GM12878 (cell line): ENCODE measurements around the gene GPAT3. TPM values are rescaled to one million over a fixed set of nuclear protein-coding genes. Genes with fewer than 3 reads are reported as not detected.

Experiments used
- ATAC-seq: fragments of 200-7000 bp; cut with Tn5 transposase; 3 replicates; pipeline ENCODE4 v1.9.1; 2020; ENCODE audit warnings: mild to moderate bottlenecking, moderate library complexity
- BruUV-seq: library from RNA; stranded (reverse); fragments of 400-500 nt; replicated peaks from 2 replicates; lab custom pipeline; 2021; lab: Mats Ljungman, UMichigan
- CTCF ChIA-PET: fragments of 300-600 bp; sonication (Branson Sonifier 250); formaldehyde crosslinking; extraction: SDS; loops from one replicate; lab custom pipeline; 2021; ENCODE audit warnings: inconsistent platforms; lab: Yijun Ruan, JAX
- POLR2A ChIA-PET: fragments of 350-600 bp; formaldehyde crosslinking; extraction: SDS; loops from one replicate; lab custom pipeline; 2021; ENCODE audit warnings: inconsistent platforms; lab: Charles Lee
- RAD21 ChIA-PET: fragments of 300-600 bp; sonication (Branson Sonifier 250); formaldehyde crosslinking; loops from one replicate; lab custom pipeline; 2023; ENCODE audit warnings: antibody characterized with exemption; ENCODE audit not compliant: unreplicated experiment; lab: Charles Lee
- SMC1A ChIA-PET: fragments of 300-600 bp; sonication (Branson Sonifier 250); formaldehyde crosslinking; loops from one replicate; lab custom pipeline; 2023; ENCODE audit not compliant: unreplicated experiment, uncharacterized antibody; lab: Charles Lee
- DNase-seq: peaks from one replicate; pipeline ENCODE4 v3.0.0-alpha.2; 2011; ENCODE audit warnings: low read depth, low spot score
- FAIRE-seq: peaks from 3 replicates; lab custom pipeline; 2011; peaks lifted over from hg19 to GRCh38; lab: Jason Lieb, UNC
- H2AFZ ChIP-seq: 2 replicates; pipeline ENCODE4 v1.6.0; 2011; ENCODE audit warnings: low read depth, low read length, control low read depth; ENCODE audit not compliant: control insufficient read depth
- H3K27ac ChIP-seq: 2 replicates; pipeline ENCODE4 v1.5.1; 2011; ENCODE audit warnings: control low read depth; ENCODE audit not compliant: control insufficient read depth, insufficient read depth
- H3K27me3 ChIP-seq, 2 experiments: replicated peaks in 1 of 2; 2 replicates each; pipeline versions ENCODE4 v1.6.0 to v1.6.1; 2011; ENCODE audit warnings: low read length in 1 of 2; ENCODE audit not compliant: control insufficient read depth in 2 of 2, insufficient read depth in 2 of 2
- H3K36me3 ChIP-seq, 2 experiments: 2 replicates each; pipeline ENCODE4 v1.5.1; 2011; ENCODE audit warnings: low read length in 1 of 2; ENCODE audit not compliant: control insufficient read depth in 2 of 2, insufficient read depth in 2 of 2
- H3K4me1 ChIP-seq: 2 replicates; pipeline ENCODE4 v1.6.1; 2011; ENCODE audit warnings: mild to moderate bottlenecking, low read length, moderate library complexity, mixed read lengths; ENCODE audit not compliant: control insufficient read depth, insufficient read depth
- H3K4me2 ChIP-seq: 2 replicates; pipeline ENCODE4 v1.6.0; 2011; ENCODE audit warnings: control low read depth; ENCODE audit not compliant: control insufficient read depth, insufficient read depth
- H3K4me3 ChIP-seq: fragments of 200-600 bp; sonication (generic); 2 replicates; pipeline ENCODE4 v1.5.1; 2016
- H3K79me2 ChIP-seq: 2 replicates; pipeline ENCODE4 v1.6.0; 2011; ENCODE audit warnings: low read length; ENCODE audit not compliant: control insufficient read depth, insufficient read depth
- H3K9ac ChIP-seq: 2 replicates; pipeline ENCODE4 v1.8.0; 2011; ENCODE audit warnings: low read length, control low read depth, mixed read lengths; ENCODE audit not compliant: control insufficient read depth, insufficient read depth
- H3K9me3 ChIP-seq: replicated peaks from 3 replicates; pipeline ENCODE4 v1.5.1; 2011; ENCODE audit warnings: mild to moderate bottlenecking, low read length; ENCODE audit not compliant: control insufficient read depth, insufficient read depth
- H4K20me1 ChIP-seq: 2 replicates; pipeline ENCODE4 v1.6.0; 2011; ENCODE audit not compliant: control insufficient read depth, insufficient read depth
- ASH2L ChIP-seq: fragments of 300-600, 200-600 bp; sonication (generic); IDR thresholded peaks from 2 replicates; pipeline ENCODE4 v1.6.1; 2017; ENCODE audit warnings: low read depth, mild to moderate bottlenecking, borderline replicate concordance
- CEBPB ChIP-seq, 2 experiments: fragments of 150-350 bp in 1 of 2; IDR thresholded peaks; 2 replicates each; pipeline ENCODE4 v1.6.1; 2012 to 2014; ENCODE audit warnings: low read depth in 2 of 2, low read length in 2 of 2, borderline replicate concordance in 1 of 2, inconsistent platforms in 1 of 2
- GATAD2B ChIP-seq: fragments of 450-650 bp; conservative IDR thresholded peaks from 2 replicates; pipeline ENCODE4 v1.6.1; 2017; ENCODE audit warnings: low read depth, mild to moderate bottlenecking, moderate library complexity
- HCFC1 ChIP-seq: fragments of 150-350 bp; IDR thresholded peaks from 2 replicates; pipeline ENCODE4 v1.6.1; 2014; ENCODE audit warnings: low read length
- NFXL1 ChIP-seq: fragments of 450-650 bp; IDR thresholded peaks from 2 replicates; pipeline ENCODE4 v1.6.1; 2017; ENCODE audit warnings: antibody characterized with exemption, mild to moderate bottlenecking, borderline replicate concordance
- RBBP5 ChIP-seq: fragments of 200-600 bp; sonication (generic); conservative IDR thresholded peaks from 2 replicates; pipeline ENCODE4 v1.6.1; 2016
- REST ChIP-seq: IDR thresholded peaks from 2 replicates; pipeline ENCODE4 v1.6.1; 2012; ENCODE audit warnings: mild to moderate bottlenecking, low read depth, low read length
- WGBS: methylation state at CpG from one replicate; pipeline ENCODE4 v1.1.6; 2016; ENCODE audit warnings: low lambda C conversion rate; ENCODE audit not compliant: insufficient replicate concordance, insufficient coverage; ENCODE audit errors: missing lambda C conversion rate; 5-methylcytosine and 5-hydroxymethylcytosine counted together
- in situ Hi-C: fragments of 300-500 bp; cut with MboI; formaldehyde crosslinking; loops from 9 replicates; pipeline ENCODE4 v1.14.3; 2018; ENCODE audit warnings: mixed read lengths
- intact Hi-C: fragments of 100-400 bp; cut with micrococcal nuclease; formaldehyde crosslinking; loops from one replicate; pipeline ENCODE4 v1.14.2; 2022; ENCODE audit not compliant: unreplicated experiment
- polyA plus RNA-seq, 11 experiments: library from polyadenylated mRNA; depleted of rRNA in 4 of 11; unstranded in 6 of 11; stranded (reverse) in 5 of 11; fragments of >200 nt; fragmentation: Nextera tagmentation in 4 of 11; fragmentation: Illumina TruSeq in 1 of 11; extraction: Ambion mirVana in 4 of 11; extraction: Trizol in 1 of 11; gene quantifications; 1 replicate in 1 of 11; 2 replicates in 10 of 11; pipeline versions ENCODE4 v1.2.1 to v1.2.3, GENCODE V29; 2011 to 2016; ENCODE audit warnings: inconsistent platforms in 2 of 11, missing spikeins in 2 of 11, low read depth in 1 of 11
- small RNA-seq: library from RNA; depleted of rRNA; stranded (forward); fragments of <200 nt; gene quantifications from one replicate; pipeline ENCODE3, GENCODE V24; 2014
- total RNA-seq, 4 experiments: library from RNA; depleted of rRNA in 3 of 4; stranded (reverse); fragments of >200 nt in 3 of 4; fragmentation: Illumina TruSeq in 1 of 4; extraction: Trizol in 1 of 4; gene quantifications; 2 replicates each; pipeline versions ENCODE4 v1.2.1 to v1.2.3, GENCODE V29; 2013 to 2021

Gene GPAT3
- total and polyA plus RNA-seq, 10 of the 15 experiments (the other 5 are each of a cell fraction or from before 2014, with no cell fraction given), result 0.26 to 1.1 (median 0.52) TPM

GRCh38 chr4:83651846-83652245, 115.9 kb downstream of the GPAT3 start:
- intact Hi-C loops, result no loop called here
- no TSS peak for BruUV-seq
- 20% methylated on average over 4 of the region's 4 CpGs for WGBS
- ChIA-PET POLR2A (no interaction called here), SMC1A (interaction anchor here (1.1 kb wide), 1 partner anchor 12 kb away, joined by 3 read pairs; no protein-coding TSS in a partner anchor), RAD21 (no interaction called here), CTCF (interaction anchor here (1.7 to 2.1 kb wide), 2 partner anchors 12 to 143 kb away, joined by 6 to 7 read pairs; no protein-coding TSS in a partner anchor)
- H4K20me1 ChIP-seq, result no peaks in the 10 kb centered on the region
- no peak overlapping the region for H3K4me3 ChIP-seq
- H3K27me3 ChIP-seq, result no peaks in the 10 kb centered on the region
- H3K4me2 ChIP-seq, result no peak overlapping the region
- no peak for FAIRE-seq
- no peak overlapping the region for H2AFZ ChIP-seq
- DNase-seq, result no peak
- no peak for TF ChIP-seq NFXL1
- TF ChIP-seq REST, result no peak
- TF ChIP-seq RBBP5, result no peak
- TF ChIP-seq HCFC1, result no peak
- TF ChIP-seq CEBPB (IDR thresholded peaks at IDR 0.05; ENCODE audit: borderline replicate concordance in 1 of 2, low read depth in 2 of 2, low read length in 2 of 2), result no peak
- no peak for TF ChIP-seq GATAD2B
- no peak for TF ChIP-seq ASH2L
- H3K36me3 ChIP-seq, result no peaks in the 10 kb centered on the region
- in situ Hi-C loops, result no loop called here
- ATAC-seq, result no peak
- no peaks in the 10 kb centered on the region for H3K4me1 ChIP-seq
- H3K9me3 ChIP-seq, result no peaks in the 10 kb centered on the region
- no peak overlapping the region for H3K9ac ChIP-seq
- H3K27ac ChIP-seq, result no peak overlapping the region
- no peaks in the 10 kb centered on the region for H3K79me2 ChIP-seq

Small RNA genes lying within 50 kb of the gene (small RNA-seq; reads per million reads assigned to genes)
- not detected for gene RF00019

Other genes starting within 250 kb of the GPAT3 start
- gene HPSE, start 201.3 kb upstream of the GPAT3 start, total RNA-seq (2014; rRNA removed), result 0.44 and 0.51 TPM in 2 replicates
- 0.40 and 0.55 TPM in 2 replicates for gene HPSE, start 201.3 kb upstream of the GPAT3 start, total RNA-seq (2014; rRNA removed; fragmentation: Illumina TruSeq; extraction: Trizol)
- 0.67 and 0.85 TPM in 2 replicates for gene HPSE, start 201.3 kb upstream of the GPAT3 start, total RNA-seq (2021)
- 0.60 and 0.98 TPM in 2 replicates for gene HPSE, start 201.3 kb upstream of the GPAT3 start, polyA plus RNA-seq (2011; rRNA removed)
- 0.51 and 0.65 TPM in 2 replicates for gene HPSE, start 201.3 kb upstream of the GPAT3 start, polyA plus RNA-seq (2014; fragmentation: Illumina TruSeq; extraction: Trizol)
- under 1 TPM; 0.16 to 0.29 TPM for gene HPSE, start 201.3 kb upstream of the GPAT3 start, polyA plus RNA-seq (2014; fragmentation: Nextera tagmentation; extraction: Ambion mirVana)
- 0.47 and 0.56 TPM in 2 replicates for gene HPSE, start 201.3 kb upstream of the GPAT3 start, polyA plus RNA-seq (2014; rRNA removed)
- gene HPSE, start 201.3 kb upstream of the GPAT3 start, polyA plus RNA-seq (2016; fragmentation: Nextera tagmentation; extraction: Ambion mirVana), result under 1 TPM; 0.88 to 0.89 TPM
- 11.0 and 11.1 TPM in 2 replicates for gene HELQ, start 80.3 kb upstream of the GPAT3 start, total RNA-seq (2014; rRNA removed)
- 11.1 and 13.3 TPM in 2 replicates for gene HELQ, start 80.3 kb upstream of the GPAT3 start, total RNA-seq (2014; rRNA removed; fragmentation: Illumina TruSeq; extraction: Trizol)
- gene HELQ, start 80.3 kb upstream of the GPAT3 start, total RNA-seq (2021), result 12.1 and 13.5 TPM in 2 replicates
- gene HELQ, start 80.3 kb upstream of the GPAT3 start, polyA plus RNA-seq (2011; rRNA removed), result 13.3 and 15.0 TPM in 2 replicates
- gene HELQ, start 80.3 kb upstream of the GPAT3 start, polyA plus RNA-seq (2014; fragmentation: Illumina TruSeq; extraction: Trizol), result 9.6 and 11.6 TPM in 2 replicates
- 1 to 10 TPM; 4.5 to 4.6 TPM for gene HELQ, start 80.3 kb upstream of the GPAT3 start, polyA plus RNA-seq (2014; fragmentation: Nextera tagmentation; extraction: Ambion mirVana)
- gene HELQ, start 80.3 kb upstream of the GPAT3 start, polyA plus RNA-seq (2014; rRNA removed), result 8.3 and 10.4 TPM in 2 replicates
- 10 to 100 TPM in 1 of 2 experiments, 1 to 10 TPM in 1; 9.9 to 10.8 TPM for gene HELQ, start 80.3 kb upstream of the GPAT3 start, polyA plus RNA-seq (2016; fragmentation: Nextera tagmentation; extraction: Ambion mirVana)
- 38.0 and 57.5 TPM in 2 replicates for gene MRPS18C, start 80.0 kb upstream of the GPAT3 start, total RNA-seq (2014; rRNA removed)
- gene MRPS18C, start 80.0 kb upstream of the GPAT3 start, total RNA-seq (2014; rRNA removed; fragmentation: Illumina TruSeq; extraction: Trizol), result 61.4 and 73.7 TPM in 2 replicates
- gene MRPS18C, start 80.0 kb upstream of the GPAT3 start, total RNA-seq (2021), result 74.7 and 75.1 TPM in 2 replicates
- 72.4 and 114 TPM in 2 replicates for gene MRPS18C, start 80.0 kb upstream of the GPAT3 start, polyA plus RNA-seq (2011; rRNA removed)
- 82.5 and 135 TPM in 2 replicates for gene MRPS18C, start 80.0 kb upstream of the GPAT3 start, polyA plus RNA-seq (2014; fragmentation: Illumina TruSeq; extraction: Trizol)
- gene MRPS18C, start 80.0 kb upstream of the GPAT3 start, polyA plus RNA-seq (2014; fragmentation: Nextera tagmentation; extraction: Ambion mirVana), result 100 to 1,000 TPM; 277 to 283 TPM
- 41.3 and 43.9 TPM in 2 replicates for gene MRPS18C, start 80.0 kb upstream of the GPAT3 start, polyA plus RNA-seq (2014; rRNA removed)
- 100 to 1,000 TPM; 252 to 271 TPM for gene MRPS18C, start 80.0 kb upstream of the GPAT3 start, polyA plus RNA-seq (2016; fragmentation: Nextera tagmentation; extraction: Ambion mirVana)
- 8.2 and 10.7 TPM in 2 replicates for gene ABRAXAS1, start 51.0 kb upstream of the GPAT3 start, total RNA-seq (2014; rRNA removed)
- 5.3 and 5.8 TPM in 2 replicates for gene ABRAXAS1, start 51.0 kb upstream of the GPAT3 start, total RNA-seq (2014; rRNA removed; fragmentation: Illumina TruSeq; extraction: Trizol)
- 8.2 and 8.5 TPM in 2 replicates for gene ABRAXAS1, start 51.0 kb upstream of the GPAT3 start, total RNA-seq (2021)
- 8.6 and 14.5 TPM in 2 replicates for gene ABRAXAS1, start 51.0 kb upstream of the GPAT3 start, polyA plus RNA-seq (2011; rRNA removed)
- gene ABRAXAS1, start 51.0 kb upstream of the GPAT3 start, polyA plus RNA-seq (2014; fragmentation: Illumina TruSeq; extraction: Trizol), result 9.7 and 11.7 TPM in 2 replicates
- 1 to 10 TPM; 2.2 to 3.2 TPM for gene ABRAXAS1, start 51.0 kb upstream of the GPAT3 start, polyA plus RNA-seq (2014; fragmentation: Nextera tagmentation; extraction: Ambion mirVana)
- 5.6 and 5.9 TPM in 2 replicates for gene ABRAXAS1, start 51.0 kb upstream of the GPAT3 start, polyA plus RNA-seq (2014; rRNA removed)
- gene ABRAXAS1, start 51.0 kb upstream of the GPAT3 start, polyA plus RNA-seq (2016; fragmentation: Nextera tagmentation; extraction: Ambion mirVana), result 1 to 10 TPM; 2.5 to 3.1 TPM